HG03354 (cell line): ENCODE data around the gene PALM2AKAP2.

Experiments
- ATAC-seq: cut with Tn5 transposase; IDR thresholded peaks from one replicate; pipeline ENCODE4 v1.9.1; 2021; ENCODE audit warnings: mild to moderate bottlenecking; ENCODE audit not compliant: unreplicated experiment, poor library complexity, severe bottlenecking

The PALM2AKAP2 gene

GRCh38 chr9:109779711-109780452 lies at the start of gene PALM2AKAP2:
Gene PALM2AKAP2, plus strand, starts transcription at chr9:109780198. Its CDS starts 291 bp downstream, at chr9:109780489.
- ATAC-seq: no peak

- no peak for ATAC-seq
Measured at GRCh38 chr9:109730228-109730627, 49.8 kb upstream of the PALM2AKAP2 start.

- ATAC-seq: no peak
Measured at GRCh38 chr9:109733690-109734089, 46.3 kb upstream of the PALM2AKAP2 start.

GRCh38 chr9:109734814-109735213 lies 45.2 kb upstream of the PALM2AKAP2 start:
- ATAC-seq: no peak

GRCh38 chr9:109735801-109736200 lies 44.2 kb upstream of the PALM2AKAP2 start:
- ATAC-seq: no peak

GRCh38 chr9:109737295-109737694 lies 42.7 kb upstream of the PALM2AKAP2 start:
- no peak for ATAC-seq

- no peak for ATAC-seq
Measured at GRCh38 chr9:109739760-109740159, 40.2 kb upstream of the PALM2AKAP2 start.

- no peak for ATAC-seq
Measured at GRCh38 chr9:109742776-109743348, 37.1 kb upstream of the PALM2AKAP2 start.

GRCh38 chr9:109743696-109744095 lies 36.3 kb upstream of the PALM2AKAP2 start:
- ATAC-seq: no peak

- ATAC-seq: no peak
Measured at GRCh38 chr9:109745335-109746283, 34.4 kb upstream of the PALM2AKAP2 start.

GRCh38 chr9:109751253-109751652 lies 28.7 kb upstream of the PALM2AKAP2 start:
- ATAC-seq: no peak

- ATAC-seq: no peak
Measured at GRCh38 chr9:109753308-109753707, 26.7 kb upstream of the PALM2AKAP2 start.

- no peak for ATAC-seq
Measured at GRCh38 chr9:109755040-109755439, 25.0 kb upstream of the PALM2AKAP2 start.

- ATAC-seq: no peak
Measured at GRCh38 chr9:109759589-109759988, 20.4 kb upstream of the PALM2AKAP2 start.

GRCh38 chr9:109765278-109765677 lies 14.7 kb upstream of the PALM2AKAP2 start:
- ATAC-seq: no peak

- ATAC-seq: no peak
Measured at GRCh38 chr9:109765830-109766229, 14.2 kb upstream of the PALM2AKAP2 start.

- no peak for ATAC-seq
Measured at GRCh38 chr9:109766351-109766750, 13.6 kb upstream of the PALM2AKAP2 start.

GRCh38 chr9:109767404-109767803 lies 12.6 kb upstream of the PALM2AKAP2 start:
- no peak for ATAC-seq

GRCh38 chr9:109767814-109768213 lies 12.2 kb upstream of the PALM2AKAP2 start:
- no peak for ATAC-seq

GRCh38 chr9:109769250-109769649 lies 10.7 kb upstream of the PALM2AKAP2 start:
- no peak for ATAC-seq
